ENCODE data around the gene TIE1. TPM values are rescaled to one million over a fixed set of nuclear protein-coding genes. Genes with fewer than 3 reads are reported as not detected.
A peak's percentile ranks its signal among the peaks of the same experiment; 100 is the strongest.

Gene TIE1
- total and polyA plus RNA-seq, 2 of the 13 experiments (the other 11 are each of a cell fraction or from before 2014, with no cell fraction given) = 0.58 to 0.84 TPM

GRCh38 chr1:43367904-43368645 is 67.3 kb downstream of the TIE1 start, which contains the start of gene ELOVL1 (continued):
- TF ChIP-seq, protein P1, sequence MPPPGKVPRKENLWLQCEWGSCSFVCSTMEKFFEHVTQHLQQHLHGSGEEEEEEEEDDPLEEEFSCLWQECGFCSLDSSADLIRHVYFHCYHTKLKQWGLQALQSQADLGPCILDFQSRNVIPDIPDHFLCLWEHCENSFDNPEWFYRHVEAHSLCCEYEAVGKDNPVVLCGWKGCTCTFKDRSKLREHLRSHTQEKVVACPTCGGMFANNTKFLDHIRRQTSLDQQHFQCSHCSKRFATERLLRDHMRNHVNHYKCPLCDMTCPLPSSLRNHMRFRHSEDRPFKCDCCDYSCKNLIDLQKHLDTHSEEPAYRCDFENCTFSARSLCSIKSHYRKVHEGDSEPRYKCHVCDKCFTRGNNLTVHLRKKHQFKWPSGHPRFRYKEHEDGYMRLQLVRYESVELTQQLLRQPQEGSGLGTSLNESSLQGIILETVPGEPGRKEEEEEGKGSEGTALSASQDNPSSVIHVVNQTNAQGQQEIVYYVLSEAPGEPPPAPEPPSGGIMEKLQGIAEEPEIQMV (CRISPR knock-in tag; IDR thresholded peaks at IDR 0.05; ENCODE audit: low read depth) = peak; percentile 45
- no peak; the same call in 1 of the 2 replicates for TF ChIP-seq ZNF557 (CRISPR knock-in tag; IDR thresholded peaks at IDR 0.05)
- TF ChIP-seq SUZ12 (IDR thresholded peaks at IDR 0.05; ENCODE audit: low read depth, low read length) = no peak
- TF ChIP-seq ZNF569 (CRISPR knock-in tag; IDR thresholded peaks at IDR 0.05; ENCODE audit: borderline replicate concordance) = no peak
- TF ChIP-seq CHD2 (IDR thresholded peaks at IDR 0.05; ENCODE audit: low read depth, low read length) = no peak
- no peak for TF ChIP-seq ZKSCAN5 (CRISPR knock-in tag; IDR thresholded peaks at IDR 0.05)
- peak; percentile 65 for TF ChIP-seq NCOA2 (CRISPR knock-in tag; IDR thresholded peaks at IDR 0.05)
- TF ChIP-seq, protein P2, sequence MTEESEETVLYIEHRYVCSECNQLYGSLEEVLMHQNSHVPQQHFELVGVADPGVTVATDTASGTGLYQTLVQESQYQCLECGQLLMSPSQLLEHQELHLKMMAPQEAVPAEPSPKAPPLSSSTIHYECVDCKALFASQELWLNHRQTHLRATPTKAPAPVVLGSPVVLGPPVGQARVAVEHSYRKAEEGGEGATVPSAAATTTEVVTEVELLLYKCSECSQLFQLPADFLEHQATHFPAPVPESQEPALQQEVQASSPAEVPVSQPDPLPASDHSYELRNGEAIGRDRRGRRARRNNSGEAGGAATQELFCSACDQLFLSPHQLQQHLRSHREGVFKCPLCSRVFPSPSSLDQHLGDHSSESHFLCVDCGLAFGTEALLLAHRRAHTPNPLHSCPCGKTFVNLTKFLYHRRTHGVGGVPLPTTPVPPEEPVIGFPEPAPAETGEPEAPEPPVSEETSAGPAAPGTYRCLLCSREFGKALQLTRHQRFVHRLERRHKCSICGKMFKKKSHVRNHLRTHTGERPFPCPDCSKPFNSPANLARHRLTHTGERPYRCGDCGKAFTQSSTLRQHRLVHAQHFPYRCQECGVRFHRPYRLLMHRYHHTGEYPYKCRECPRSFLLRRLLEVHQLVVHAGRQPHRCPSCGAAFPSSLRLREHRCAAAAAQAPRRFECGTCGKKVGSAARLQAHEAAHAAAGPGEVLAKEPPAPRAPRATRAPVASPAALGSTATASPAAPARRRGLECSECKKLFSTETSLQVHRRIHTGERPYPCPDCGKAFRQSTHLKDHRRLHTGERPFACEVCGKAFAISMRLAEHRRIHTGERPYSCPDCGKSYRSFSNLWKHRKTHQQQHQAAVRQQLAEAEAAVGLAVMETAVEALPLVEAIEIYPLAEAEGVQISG (CRISPR knock-in tag; IDR thresholded peaks at IDR 0.05) = peak; percentile 63
- no peak for TF ChIP-seq NAIF1 (CRISPR knock-in tag; IDR thresholded peaks at IDR 0.05; ENCODE audit: borderline replicate concordance)
- no peak for TF ChIP-seq ZNF670 (CRISPR knock-in tag; IDR thresholded peaks at IDR 0.05; ENCODE audit: borderline replicate concordance)
- TF ChIP-seq ZFYVE20 (CRISPR knock-in tag; IDR thresholded peaks at IDR 0.05; ENCODE audit: borderline replicate concordance, low read depth) = no peak
- peak; percentile 85; the same call in 1 of the 2 replicates for TF ChIP-seq DR1 (CRISPR knock-in tag; IDR thresholded peaks at IDR 0.05)
- peak; percentile 65 for TF ChIP-seq HNRNPLL (IDR thresholded peaks at IDR 0.05; ENCODE audit: low read depth, low read length, poor library complexity, severe bottlenecking)
- peak; percentile 93; the same call in 1 of the 2 replicates for TF ChIP-seq ZNF337 (CRISPR knock-in tag; IDR thresholded peaks at IDR 0.05; ENCODE audit: borderline replicate concordance, low read depth)
- TF ChIP-seq ZNF839 (CRISPR knock-in tag; IDR thresholded peaks at IDR 0.05; ENCODE audit: borderline replicate concordance) = peak; percentile 31; the same call in 1 of the 2 replicates
- peak; percentile 92 for TF ChIP-seq MXD3 (CRISPR knock-in tag; IDR thresholded peaks at IDR 0.05)
- peak; percentile 62 for TF ChIP-seq E2F5 (CRISPR knock-in tag; conservative IDR thresholded peaks at IDR 0.05)
- no peak for TF ChIP-seq ZNF674 (CRISPR knock-in tag; IDR thresholded peaks at IDR 0.05; ENCODE audit: low read depth)
- no peak for TF ChIP-seq NBN (conservative IDR thresholded peaks at IDR 0.05)
- TF ChIP-seq PPARG (CRISPR knock-in tag; conservative IDR thresholded peaks at IDR 0.05) = peak; percentile 43; the same call in 1 of the 2 replicates
- peak; percentile 70; the same call in 1 of the 2 replicates for TF ChIP-seq CBFB (CRISPR knock-in tag; IDR thresholded peaks at IDR 0.05)
- TF ChIP-seq ZNF383 (CRISPR knock-in tag; IDR thresholded peaks at IDR 0.05; ENCODE audit: borderline replicate concordance) = no peak
- no peak for TF ChIP-seq ZBTB37 (CRISPR knock-in tag; IDR thresholded peaks at IDR 0.05)

All from HepG2 (cell line).